LNCaP clone FGC (cell line): Measurements from ENCODE around the gene SASH1.

ENCODE experiments used
- DNase-seq: peaks from one replicate; pipeline ENCODE4 v3.0.0-alpha.2; 2011; ENCODE audit warnings: low read depth
- H3K4me3 ChIP-seq: 2 replicates; pipeline ENCODE4 v1.5.1; 2011; ENCODE audit warnings: mild to moderate bottlenecking, low read depth, low read length, control low read depth
- CTCF ChIP-seq: IDR thresholded peaks from 2 replicates; pipeline ENCODE4 v1.5.1; 2012; ENCODE audit warnings: mild to moderate bottlenecking; ENCODE audit not compliant: control insufficient read depth, insufficient read depth; ENCODE audit errors: extremely low read depth

Gene SASH1

GRCh38 chr6:148565321-148565926, 222.8 kb downstream of the SASH1 start:
- no peak for DNase-seq
- TF ChIP-seq CTCF: no peak
- H3K4me3 ChIP-seq: no peak overlapping the region

GRCh38 chr6:148565930-148566663, 223.5 kb downstream of the SASH1 start:
- no peak for TF ChIP-seq CTCF
- DNase-seq: no peak
- no peak overlapping the region for H3K4me3 ChIP-seq

- DNase-seq: no peak
- no peak for TF ChIP-seq CTCF
- no peak overlapping the region for H3K4me3 ChIP-seq
These were observed 224.2 kb downstream of the SASH1 start for GRCh38 chr6:148566664-148567350.

- no peak overlapping the region for H3K4me3 ChIP-seq
- TF ChIP-seq CTCF: no peak
- DNase-seq: no peak
These were observed 227.8 kb downstream of the SASH1 start for GRCh38 chr6:148570456-148570855.

GRCh38 chr6:148572676-148573335, 230.2 kb downstream of the SASH1 start:
- no peak for DNase-seq
- no peak overlapping the region for H3K4me3 ChIP-seq
- no peak for TF ChIP-seq CTCF

GRCh38 chr6:148573922-148574321, 231.3 kb downstream of the SASH1 start:
- no peak for TF ChIP-seq CTCF
- DNase-seq: no peak
- no peak overlapping the region for H3K4me3 ChIP-seq
